Naive thymus-derived CD4-positive, alpha-beta T cell (primary cell): Measurements from ENCODE around the gene MYH3. TPM values are rescaled to one million over a fixed set of nuclear protein-coding genes. Genes with fewer than 3 reads are reported as not detected.

Source experiments
- ATAC-seq: fragments of 150-1000 bp; cut with Tn5 transposase; 2 replicates; pipeline ENCODE4 v1.10.0; 2021; ENCODE audit warnings: mild to moderate bottlenecking, moderate library complexity
- CTCF ChIA-PET: fragments of 350-600 bp; sonication (Branson Sonifier 250); formaldehyde crosslinking; loops from one replicate; lab custom pipeline; 2021; ENCODE audit warnings: antibody characterized with exemption; lab: Charles Lee
- POLR2A ChIA-PET: fragments of 350-600 bp; sonication (Branson Sonifier 250); formaldehyde crosslinking; loops from one replicate; lab custom pipeline; 2021; ENCODE audit warnings: antibody characterized with exemption, inconsistent platforms; lab: Charles Lee
- DNase-seq, 9 donors: peaks; one replicate each; pipeline versions ENCODE4 v3.0.0 to v3.0.0-alpha.2; 2020 to 2022; ENCODE audit warnings: mixed read lengths in 1 of 9
- H3K27ac ChIP-seq: one replicate; pipeline ENCODE4 v1.7.0; 2013; ENCODE audit warnings: mild to moderate bottlenecking, low read depth, low read length, moderate library complexity
- H3K27me3 ChIP-seq, 2 donors: one replicate each; pipeline ENCODE4 v1.7.0; 2013; ENCODE audit warnings: low read length in 2 of 2, mild to moderate bottlenecking in 2 of 2, moderate library complexity in 2 of 2; ENCODE audit not compliant: control insufficient read depth in 2 of 2, insufficient read depth in 2 of 2
- H3K36me3 ChIP-seq, 3 experiments: 1 replicate in 2 of 3; 2 replicates in 1 of 3; pipeline ENCODE4 v1.7.0; 2013; ENCODE audit warnings: low read length in 3 of 3, mild to moderate bottlenecking in 3 of 3, moderate library complexity in 1 of 3; ENCODE audit not compliant: insufficient read depth in 3 of 3, control insufficient read depth in 2 of 3
- H3K4me1 ChIP-seq, 2 donors: one replicate each; pipeline ENCODE4 v1.7.0; 2013; ENCODE audit warnings: low read length in 2 of 2, mild to moderate bottlenecking in 2 of 2, moderate library complexity in 1 of 2; ENCODE audit not compliant: control insufficient read depth in 2 of 2, insufficient read depth in 2 of 2
- H3K4me3 ChIP-seq: 2 replicates; pipeline ENCODE4 v1.7.0; 2013; ENCODE audit warnings: mild to moderate bottlenecking, low read length
- H3K9me3 ChIP-seq, 3 experiments: 1 replicate in 2 of 3; 2 replicates in 1 of 3; pipeline ENCODE4 v1.7.0; 2013; ENCODE audit warnings: low read length in 3 of 3; ENCODE audit not compliant: control insufficient read depth in 2 of 3
- H3K27ac Mint-ChIP-seq, 9 donors: one replicate each; pipeline ENCODE4 v1.8.0; 2020 to 2022; ENCODE audit warnings: mixed read lengths in 9 of 9, mild to moderate bottlenecking in 8 of 9, moderate library complexity in 5 of 9, inconsistent platforms in 2 of 9
- H3K27me3 Mint-ChIP-seq, 5 donors: one replicate each; pipeline ENCODE4 v1.8.0; 2021 to 2022; ENCODE audit warnings: mixed read lengths in 5 of 5, mild to moderate bottlenecking in 1 of 5
- H3K36me3 Mint-ChIP-seq, 5 donors: one replicate each; pipeline ENCODE4 v1.8.0; 2020 to 2022; ENCODE audit warnings: mixed read lengths in 5 of 5, mild to moderate bottlenecking in 3 of 5, inconsistent platforms in 1 of 5
- H3K4me1 Mint-ChIP-seq, 7 donors: one replicate each; pipeline ENCODE4 v1.8.0; 2020 to 2022; ENCODE audit warnings: mixed read lengths in 7 of 7, mild to moderate bottlenecking in 3 of 7, inconsistent platforms in 1 of 7
- H3K4me3 Mint-ChIP-seq, 10 donors: one replicate each; pipeline ENCODE4 v1.8.0; 2020 to 2022; ENCODE audit warnings: mild to moderate bottlenecking in 10 of 10, mixed read lengths in 10 of 10, moderate library complexity in 6 of 10, inconsistent platforms in 2 of 10
- H3K9me3 Mint-ChIP-seq, 11 donors: one replicate each; pipeline ENCODE4 v1.8.0; 2020 to 2022; ENCODE audit warnings: mixed read lengths in 11 of 11, mild to moderate bottlenecking in 4 of 11, inconsistent platforms in 1 of 11, moderate library complexity in 1 of 11
- intact Hi-C, 2 donors: fragments of 100-400 bp; cut with micrococcal nuclease; formaldehyde crosslinking; loops; one replicate each; pipeline ENCODE4 v1.15.1; 2023
- polyA plus RNA-seq, 2 donors: library from polyadenylated mRNA; unstranded; fragments of 300-500 nt; fragmentation: Illumina TruSeq; gene quantifications; one replicate each; pipeline ENCODE4 v1.2.3, GENCODE V29; 2021
- total RNA-seq, 6 experiments: library from RNA in 5 of 6; stranded (reverse) in 5 of 6; gene quantifications; 1 replicate in 5 of 6; 2 replicates in 1 of 6; pipeline ENCODE4 v1.2.3 and lab custom pipeline; 2021 to 2026

Gene MYH3
- total and polyA plus RNA-seq, 7 experiments from 2014 or later, result 0.38 to 20.5 (median 6.5) TPM

GRCh38 chr17:10606110-10606509, 51.0 kb downstream of the MYH3 start:
- H3K4me1 Mint-ChIP-seq, result no peaks in the 10 kb centered on the region
- intact Hi-C loops, result no loop called here
- H3K27ac ChIP-seq, result no peak overlapping the region
- H3K27me3 Mint-ChIP-seq, result peaks cover 0 to 23% (median 7%) of the 10 kb centered on the region in 5 donors
- no peaks in the 10 kb centered on the region for H3K4me1 ChIP-seq
- ChIA-PET POLR2A (no interaction called here), CTCF (no interaction called here)
- no peak for DNase-seq
- H3K27me3 ChIP-seq, result no peaks in the 10 kb centered on the region
- peak overlapping the region in 1 of 9 donors; percentile 69 for H3K27ac Mint-ChIP-seq
- no peak overlapping the region for H3K4me3 ChIP-seq
- no peaks in the 10 kb centered on the region for H3K9me3 Mint-ChIP-seq
- no peaks in the 10 kb centered on the region for H3K9me3 ChIP-seq
- ATAC-seq, result no peak
- no peaks in the 10 kb centered on the region for H3K36me3 Mint-ChIP-seq
- H3K4me3 Mint-ChIP-seq, result no peak overlapping the region
- H3K36me3 ChIP-seq, result no peaks in the 10 kb centered on the region

- H3K27me3 ChIP-seq, result no peaks in the 10 kb centered on the region
- Mint-ChIP-seq H3K27ac (peak overlapping the region in 2 of 9 donors; percentile 71 to 77), H3K27me3 (peaks cover 0 to 29% (median 12%) of the 10 kb centered on the region in 5 donors), H3K4me1 (no peaks in the 10 kb centered on the region), H3K4me3 (no peak overlapping the region), H3K9me3 (no peaks in the 10 kb centered on the region), H3K36me3 (no peaks in the 10 kb centered on the region)
- intact Hi-C loops, result no loop called here
- H3K4me3 ChIP-seq, result no peak overlapping the region
- DNase-seq (no peak), ATAC-seq (no peak)
- H3K9me3 ChIP-seq, result no peaks in the 10 kb centered on the region
- H3K36me3 ChIP-seq, result no peaks in the 10 kb centered on the region
- POLR2A ChIA-PET, result no interaction called here
- H3K4me1 ChIP-seq, result no peaks in the 10 kb centered on the region
- CTCF ChIA-PET, result interaction anchor here (0.7 kb wide), 1 partner anchor 11 kb away, joined by 3 read pairs; no protein-coding TSS in a partner anchor
- no peak overlapping the region for H3K27ac ChIP-seq
Observed at GRCh38 chr17:10605221-10605783, 51.8 kb downstream of the MYH3 start.

- ChIA-PET CTCF (interaction anchor here (0.7 kb wide), 1 partner anchor 12 kb away, joined by 3 read pairs; no protein-coding TSS in a partner anchor), POLR2A (no interaction called here)
- DNase-seq, result no peak
- H3K27ac Mint-ChIP-seq, result peak overlapping the region in 1 of 9 donors; percentile 41
- H3K4me3 Mint-ChIP-seq, result no peak overlapping the region
- H3K9me3 Mint-ChIP-seq, result no peaks in the 10 kb centered on the region
- intact Hi-C loops, result no loop called here
- Histone ChIP-seq H3K9me3 (no peaks in the 10 kb centered on the region), H3K4me1 (no peaks in the 10 kb centered on the region), H3K27ac (no peak overlapping the region), H3K4me3 (no peak overlapping the region), H3K27me3 (no peaks in the 10 kb centered on the region), H3K36me3 (no peaks in the 10 kb centered on the region)
- ATAC-seq, result no peak
- no peaks in the 10 kb centered on the region for H3K36me3 Mint-ChIP-seq
- H3K27me3 Mint-ChIP-seq, result peaks cover 2 to 29% (median 14%) of the 10 kb centered on the region in 5 donors
- H3K4me1 Mint-ChIP-seq, result no peaks in the 10 kb centered on the region
Observed at GRCh38 chr17:10604521-10604920, 52.6 kb downstream of the MYH3 start.

- no peak overlapping the region for H3K27ac ChIP-seq
- Mint-ChIP-seq H3K27ac (no peak overlapping the region), H3K4me3 (no peak overlapping the region), H3K9me3 (no peaks in the 10 kb centered on the region), H3K27me3 (peaks cover 2 to 29% (median 14%) of the 10 kb centered on the region in 5 donors), H3K4me1 (no peaks in the 10 kb centered on the region), H3K36me3 (no peaks in the 10 kb centered on the region)
- no peaks in the 10 kb centered on the region for H3K9me3 ChIP-seq
- intact Hi-C loops, result no loop called here
- DNase-seq, result no peak
- H3K4me3 ChIP-seq, result no peak overlapping the region
- ChIA-PET POLR2A (no interaction called here), CTCF (no interaction called here)
- no peaks in the 10 kb centered on the region for H3K4me1 ChIP-seq
- no peaks in the 10 kb centered on the region for H3K27me3 ChIP-seq
- H3K36me3 ChIP-seq, result no peaks in the 10 kb centered on the region
- no peak for ATAC-seq
Observed at GRCh38 chr17:10603931-10604330, 53.2 kb downstream of the MYH3 start.

GRCh38 chr17:10600571-10600970, 56.5 kb downstream of the MYH3 start:
- POLR2A ChIA-PET, result no interaction called here
- intact Hi-C loops, result no loop called here
- Histone ChIP-seq H3K36me3 (no peaks in the 10 kb centered on the region), H3K27me3 (no peaks in the 10 kb centered on the region), H3K27ac (no peak overlapping the region), H3K4me1 (no peaks in the 10 kb centered on the region), H3K4me3 (no peak overlapping the region), H3K9me3 (no peaks in the 10 kb centered on the region)
- H3K4me1 Mint-ChIP-seq, result no peaks in the 10 kb centered on the region
- DNase-seq, result no peak
- no peak overlapping the region for H3K4me3 Mint-ChIP-seq
- peaks cover 2 to 42% (median 22%) of the 10 kb centered on the region in 5 donors for H3K27me3 Mint-ChIP-seq
- CTCF ChIA-PET, result interaction anchor here (0.9 kb wide), 1 partner anchor 17 kb away, joined by 4 read pairs; no protein-coding TSS in a partner anchor
- no peak overlapping the region for H3K27ac Mint-ChIP-seq
- no peaks in the 10 kb centered on the region for H3K36me3 Mint-ChIP-seq
- H3K9me3 Mint-ChIP-seq, result no peaks in the 10 kb centered on the region
- ATAC-seq, result no peak

- Mint-ChIP-seq H3K9me3 (peaks cover 0 to 9% (median 0%) of the 10 kb centered on the region in 11 donors), H3K27ac (no peak overlapping the region), H3K36me3 (peaks cover 0 to 4% (median 0%) of the 10 kb centered on the region in 5 donors), H3K4me3 (no peak overlapping the region), H3K4me1 (no peaks in the 10 kb centered on the region), H3K27me3 (peaks cover 2 to 55% (median 36%) of the 10 kb centered on the region in 5 donors)
- H3K27me3 ChIP-seq, result no peaks in the 10 kb centered on the region
- POLR2A ChIA-PET, result no interaction called here
- DNase-seq (no peak), ATAC-seq (no peak)
- H3K4me3 ChIP-seq, result no peak overlapping the region
- intact Hi-C loops, result no loop called here
- CTCF ChIA-PET, result no interaction called here
- H3K27ac ChIP-seq, result no peak overlapping the region
- no peaks in the 10 kb centered on the region for H3K36me3 ChIP-seq
- no peaks in the 10 kb centered on the region for H3K4me1 ChIP-seq
- no peaks in the 10 kb centered on the region for H3K9me3 ChIP-seq
Observed at GRCh38 chr17:10598621-10599020, 58.5 kb downstream of the MYH3 start.

- Mint-ChIP-seq H3K4me1 (no peaks in the 10 kb centered on the region), H3K27me3 (peaks cover 4 to 41% (median 24%) of the 10 kb centered on the region in 5 donors), H3K9me3 (peaks cover 0 to 6% (median under 1%) of the 10 kb centered on the region in 11 donors), H3K36me3 (no peaks in the 10 kb centered on the region), H3K27ac (no peak overlapping the region), H3K4me3 (no peak overlapping the region)
- intact Hi-C loops, result no loop called here
- Histone ChIP-seq H3K9me3 (no peaks in the 10 kb centered on the region), H3K36me3 (no peaks in the 10 kb centered on the region), H3K4me3 (no peak overlapping the region), H3K27me3 (no peaks in the 10 kb centered on the region), H3K4me1 (no peaks in the 10 kb centered on the region), H3K27ac (no peak overlapping the region)
- DNase-seq (no peak), ATAC-seq (no peak)
- ChIA-PET POLR2A (no interaction called here), CTCF (no interaction called here)
Observed at GRCh38 chr17:10589553-10590145, 67.5 kb downstream of the MYH3 start.
